ENCODE results near the gene LCE4A. TPM values are rescaled to one million over a fixed set of nuclear protein-coding genes. Genes with fewer than 3 reads are reported as not detected.

The LCE4A gene
- total RNA-seq = not detected

GRCh38 chr1:152707860-152708259, at the start of gene LCE4A:
Gene LCE4A (plus strand): TSS chr1:152708160. CDS start chr1:152709076, 916 bp downstream.

GRCh38 chr1:152663098-152663497, 44.9 kb upstream of the LCE4A start, which contains the start of gene LCE2D:
Gene LCE2D (plus strand): TSS chr1:152663380. CDS start chr1:152664106, 726 bp downstream.

GRCh38 chr1:152674983-152675382, 33.0 kb upstream of the LCE4A start, which contains the start of gene LCE2C:
Gene LCE2C (plus strand): TSS chr1:152675279. CDS start chr1:152676016, 737 bp downstream.

GRCh38 chr1:152685823-152686222, 22.1 kb upstream of the LCE4A start, which contains the start of gene LCE2B:
Gene LCE2B (plus strand): TSS chr1:152686123. CDS start chr1:152686844, 721 bp downstream.

GRCh38 chr1:152697701-152698600, 10.0 kb upstream of the LCE4A start, which contains the start of gene LCE2A:
Gene LCE2A (plus strand): TSS chr1:152698345. CDS start chr1:152698902, 557 bp downstream.

GRCh38 chr1:152757747-152758146, 49.8 kb downstream of the LCE4A start, which contains the start of gene KPRP:
Gene KPRP (plus strand): TSS chr1:152758025. CDS start chr1:152759589, 1,564 bp downstream.

Other genes starting within 250 kb of the LCE4A start
- not detected for gene LCE5A, start 197.4 kb upstream of the LCE4A start, total RNA-seq
- not detected for gene CRCT1, start 193.7 kb upstream of the LCE4A start, total RNA-seq
- gene LCE3E, start 141.4 kb upstream of the LCE4A start, total RNA-seq = not detected
- not detected for gene LCE3D, start 127.6 kb upstream of the LCE4A start, total RNA-seq
- not detected for gene LCE3C, start 107.9 kb upstream of the LCE4A start, total RNA-seq
- gene LCE3B, start 94.3 kb upstream of the LCE4A start, total RNA-seq = not detected
- not detected for gene LCE3A, start 85.1 kb upstream of the LCE4A start, total RNA-seq
- not detected for gene LCE2D, start 44.8 kb upstream of the LCE4A start, total RNA-seq
- gene LCE2C, start 32.9 kb upstream of the LCE4A start, total RNA-seq = not detected
- gene LCE2B, start 22.0 kb upstream of the LCE4A start, total RNA-seq = not detected
- gene LCE2A, start 9.8 kb upstream of the LCE4A start, total RNA-seq = not detected
- gene KPRP, start 49.9 kb downstream of the LCE4A start, total RNA-seq = not detected
- not detected for gene LCE1F, start 67.0 kb downstream of the LCE4A start, total RNA-seq
- not detected for gene LCE1E, start 78.1 kb downstream of the LCE4A start, total RNA-seq
- not detected for gene LCE1D, start 88.6 kb downstream of the LCE4A start, total RNA-seq
- not detected for gene LCE1C, start 98.5 kb downstream of the LCE4A start, total RNA-seq
- gene LCE1B, start 103.8 kb downstream of the LCE4A start, total RNA-seq = not detected
- gene LCE1A, start 119.3 kb downstream of the LCE4A start, total RNA-seq = not detected
- gene LCE6A, start 134.7 kb downstream of the LCE4A start, total RNA-seq = not detected
- not detected for gene LCE7A, start 151.8 kb downstream of the LCE4A start, total RNA-seq
- not detected for gene SMCP, start 170.2 kb downstream of the LCE4A start, total RNA-seq
- 0.44 TPM for gene IVL, start 200.4 kb downstream of the LCE4A start, total RNA-seq
- not detected for gene SPRR5, start 239.0 kb downstream of the LCE4A start, total RNA-seq